Aorta (tissue), 5 donors: Measurements from ENCODE around the gene CD244. TPM values are rescaled to one million over a fixed set of nuclear protein-coding genes. Genes with fewer than 3 reads are reported as not detected.

ENCODE experiments used
- ATAC-seq: fragments of 200-7000 bp; cut with Tn5 transposase; one replicate; pipeline ENCODE4 v1.9.1; 2022; ENCODE audit warnings: moderate library complexity; ENCODE audit not compliant: low FRiP score
- DNase-seq, 2 donors: peaks; one replicate each; pipeline ENCODE4 v3.0.0-alpha.2; 2020
- H3K27ac ChIP-seq, 2 donors: one replicate each; pipeline ENCODE4 v1.5.1; 2013; ENCODE audit warnings: low read length in 2 of 2, mild to moderate bottlenecking in 2 of 2, moderate library complexity in 2 of 2, control low read depth in 1 of 2, inconsistent platforms in 1 of 2, low read depth in 1 of 2
- H3K27me3 ChIP-seq, 2 donors: one replicate each; pipeline ENCODE4 v1.6.1; 2013; ENCODE audit warnings: control low read depth in 1 of 2, low read length in 1 of 2, mild to moderate bottlenecking in 1 of 2, moderate library complexity in 1 of 2; ENCODE audit not compliant: insufficient read depth in 2 of 2, control insufficient read depth in 1 of 2
- H3K36me3 ChIP-seq, 2 donors: one replicate each; pipeline ENCODE4 v1.6.1; 2013; ENCODE audit warnings: control low read depth in 1 of 2, low read length in 1 of 2, mild to moderate bottlenecking in 1 of 2; ENCODE audit not compliant: insufficient read depth in 2 of 2, control insufficient read depth in 1 of 2
- H3K4me1 ChIP-seq, 2 donors: one replicate each; pipeline ENCODE4 v1.6.1; 2013; ENCODE audit warnings: low read length in 2 of 2, control low read depth in 1 of 2, mild to moderate bottlenecking in 1 of 2, moderate library complexity in 1 of 2; ENCODE audit not compliant: insufficient read depth in 2 of 2, control insufficient read depth in 1 of 2
- H3K4me3 ChIP-seq, 2 donors: one replicate each; pipeline ENCODE4 v1.5.1; 2013; ENCODE audit warnings: low read length in 2 of 2, control low read depth in 1 of 2, mild to moderate bottlenecking in 1 of 2
- H3K9me3 ChIP-seq: one replicate; pipeline ENCODE4 v1.6.1; 2013; ENCODE audit warnings: mild to moderate bottlenecking, low read length; ENCODE audit not compliant: control insufficient read depth
- WGBS, 2 donors: extraction: QIAGEN DNeasy Blood & Tissue Kit; methylation state at CpG; one replicate each; pipeline ENCODE4 v1.1.7; 2013; 5-methylcytosine and 5-hydroxymethylcytosine counted together
- intact Hi-C, 2 donors: fragments of 100-400 bp; cut with DNase I; formaldehyde crosslinking; loops; one replicate each; pipeline versions ENCODE4 v1.14.2 to v1.15.0; 2022
- polyA plus RNA-seq, 2 donors: library from polyadenylated mRNA; stranded (reverse); fragments of 200-250 nt; gene quantifications; one replicate each; pipeline ENCODE4 v1.2.3, GENCODE V29; 2013
- total RNA-seq, 2 donors: library from RNA; stranded (reverse); fragmentation: NEBNext Ultra II Directional; extraction: Animal tissue kit (Norgen Biotek cat#: 25700); gene quantifications; one replicate each; pipeline ENCODE4 v1.2.1, GENCODE V29; 2021
- donor health status: healthy with polysubstance abuse.
- donor health status: Bipolar disorder and iron deficiency.
- donor health status: DM: no; HTN: no; CAD: no.
- donor health status: DM: no; HTN: no; CAD: no.
- donor health status: DM: yes; HTN: yes; CAD: no.

Gene CD244
- total and polyA plus RNA-seq, 4 donors: 0.26 to 1.9 (median 0.55) TPM

DNA sequence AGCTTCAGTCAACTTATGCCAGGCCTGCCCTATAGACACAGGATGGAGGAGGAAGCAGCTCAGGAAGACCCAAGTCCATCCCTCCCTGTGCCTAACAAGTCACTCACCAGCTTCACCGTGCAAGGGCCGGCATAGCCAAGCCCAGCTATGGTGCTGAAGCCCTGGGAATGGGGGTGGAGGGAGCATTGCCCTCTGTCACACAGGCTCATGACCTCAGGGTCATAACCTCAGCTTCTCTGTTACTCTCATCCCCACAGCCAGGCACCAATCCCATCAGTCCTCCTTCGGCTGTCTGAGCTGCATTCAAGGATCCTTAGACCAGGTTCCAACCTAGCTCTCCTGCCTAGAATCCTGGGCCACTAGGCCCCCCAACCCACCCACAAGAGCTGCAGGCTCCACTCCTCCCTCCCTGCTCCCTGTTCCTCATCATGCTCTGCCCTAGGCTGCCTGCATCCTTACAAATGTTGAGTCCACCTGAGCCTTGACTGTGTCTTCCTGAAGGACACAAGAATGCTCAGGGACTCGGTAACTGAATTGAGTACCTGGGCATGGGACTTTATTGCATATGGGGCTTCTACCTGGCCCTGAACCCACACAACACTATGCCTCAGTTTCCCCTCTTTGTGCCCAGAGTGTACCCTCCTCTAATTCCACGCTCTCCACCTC, 1.7 kb downstream of the CD244 start:
- no peak overlapping the region for H3K4me3 ChIP-seq
- no peaks in the 10 kb centered on the region for H3K4me1 ChIP-seq
- H3K36me3 ChIP-seq: no peaks in the 10 kb centered on the region
- DNase-seq (no peak), ATAC-seq (no peak)
- intact Hi-C loops: no loop called here
- no peaks in the 10 kb centered on the region for H3K27me3 ChIP-seq
- WGBS, 2 donors: 81 to 91% methylated on average over 5 of the region's 5 CpGs
- no peak overlapping the region for H3K27ac ChIP-seq
- H3K9me3 ChIP-seq: no peaks in the 10 kb centered on the region

- 92 to 94% methylated on average over 5 of the region's 5 CpGs for WGBS, 2 donors
- ATAC-seq (no peak), DNase-seq (no peak)
- Histone ChIP-seq H3K27ac (no peak overlapping the region), H3K4me1 (no peaks in the 10 kb centered on the region), H3K27me3 (no peaks in the 10 kb centered on the region), H3K36me3 (no peaks in the 10 kb centered on the region), H3K9me3 (no peaks in the 10 kb centered on the region), H3K4me3 (no peak overlapping the region)
- intact Hi-C loops: no loop called here
Measured at GRCh38 chr1:160859166-160859565, 3.5 kb downstream of the CD244 start.

- Histone ChIP-seq H3K4me3 (no peak overlapping the region), H3K4me1 (no peaks in the 10 kb centered on the region), H3K9me3 (no peaks in the 10 kb centered on the region), H3K27me3 (no peaks in the 10 kb centered on the region), H3K27ac (no peak overlapping the region), H3K36me3 (no peaks in the 10 kb centered on the region)
- ATAC-seq: no peak
- intact Hi-C loops: no loop called here
- DNase-seq: no peak
- WGBS, 2 donors: 76 to 78% methylated on average over 3 of the region's 3 CpGs
Measured at GRCh38 chr1:160858507-160858906, 4.2 kb downstream of the CD244 start.

DNA sequence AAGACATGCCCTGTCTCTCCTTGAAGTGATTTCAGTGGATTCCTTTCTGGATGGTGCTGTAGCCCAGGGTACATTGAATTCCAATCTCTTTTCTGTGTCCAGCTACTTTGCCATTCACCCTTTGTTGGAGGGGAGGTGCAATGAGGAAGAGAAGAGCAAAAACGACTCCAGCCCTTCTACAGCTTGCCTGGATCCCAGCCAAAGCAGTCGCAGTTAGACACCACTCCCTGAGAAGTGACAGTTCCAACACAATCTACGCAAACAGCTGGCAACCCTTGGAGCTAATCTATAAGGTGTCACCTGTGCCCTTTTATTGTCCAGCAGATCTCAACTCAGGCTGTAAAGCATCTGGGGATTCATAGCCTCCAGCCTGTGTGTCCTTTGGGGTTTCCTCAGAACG, 4.6 kb downstream of the CD244 start:
- DNase-seq (peak in 1 of 2 donors; percentile 62), ATAC-seq (no peak)
- H3K27ac ChIP-seq: no peak overlapping the region
- no peaks in the 10 kb centered on the region for H3K9me3 ChIP-seq
- no peaks in the 10 kb centered on the region for H3K4me1 ChIP-seq
- no peak overlapping the region for H3K4me3 ChIP-seq
- intact Hi-C loops: no loop called here
- H3K27me3 ChIP-seq: no peaks in the 10 kb centered on the region
- H3K36me3 ChIP-seq: no peaks in the 10 kb centered on the region
- 65 to 69% methylated on average over 4 of the region's 4 CpGs for WGBS, 2 donors

DNA sequence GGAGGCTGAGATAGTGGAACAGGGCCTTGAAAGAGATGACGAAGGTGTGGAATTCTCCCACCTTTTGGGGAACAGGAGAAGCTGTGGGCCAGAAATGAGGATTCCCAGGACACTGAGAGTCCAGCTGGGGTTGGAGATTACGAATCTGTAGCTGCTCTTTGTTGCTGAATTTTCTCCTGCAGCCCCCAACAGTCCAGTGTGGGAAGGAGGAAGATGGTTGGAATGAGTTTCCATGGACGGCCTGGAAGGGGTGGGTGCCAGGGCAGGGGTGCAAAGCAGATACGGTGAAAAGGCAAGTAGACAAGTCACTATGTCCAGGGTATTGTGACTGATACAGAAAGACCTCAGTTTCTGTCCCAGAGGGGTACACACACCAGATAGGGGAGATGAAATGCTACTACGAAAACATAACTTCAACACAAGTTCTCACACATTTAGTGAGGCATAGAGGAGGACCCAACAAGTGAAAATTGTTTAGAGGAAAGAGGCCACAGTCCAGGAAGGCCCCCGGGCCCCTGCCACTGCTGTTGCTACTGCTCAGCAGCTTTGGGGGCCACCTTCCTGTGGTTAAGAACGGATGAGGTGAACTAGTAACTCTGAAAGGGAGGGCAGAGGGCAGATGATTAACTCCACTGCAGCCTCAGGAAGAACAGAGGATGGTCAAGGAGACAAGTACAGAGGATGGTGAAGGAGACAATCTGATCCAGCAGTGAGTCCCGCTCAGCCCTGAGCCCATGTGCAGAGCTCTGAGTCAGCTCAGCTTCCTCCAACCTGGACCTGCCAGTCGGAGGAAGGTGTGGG, 7.3 kb downstream of the CD244 start:
- WGBS, 2 donors: 77 to 85% methylated on average over 9 of the region's 9 CpGs
- intact Hi-C loops: no loop called here
- H3K27me3 ChIP-seq: no peaks in the 10 kb centered on the region
- H3K4me3 ChIP-seq: no peak overlapping the region
- ATAC-seq (no peak), DNase-seq (no peak)
- no peaks in the 10 kb centered on the region for H3K9me3 ChIP-seq
- no peak overlapping the region for H3K27ac ChIP-seq
- no peaks in the 10 kb centered on the region for H3K4me1 ChIP-seq
- H3K36me3 ChIP-seq: no peaks in the 10 kb centered on the region

- intact Hi-C loops: no loop called here
- 83 to 92% methylated on average over 2 of the region's 2 CpGs for WGBS, 2 donors
Measured at GRCh38 chr1:160853754-160854153, 8.9 kb downstream of the CD244 start.

DNA sequence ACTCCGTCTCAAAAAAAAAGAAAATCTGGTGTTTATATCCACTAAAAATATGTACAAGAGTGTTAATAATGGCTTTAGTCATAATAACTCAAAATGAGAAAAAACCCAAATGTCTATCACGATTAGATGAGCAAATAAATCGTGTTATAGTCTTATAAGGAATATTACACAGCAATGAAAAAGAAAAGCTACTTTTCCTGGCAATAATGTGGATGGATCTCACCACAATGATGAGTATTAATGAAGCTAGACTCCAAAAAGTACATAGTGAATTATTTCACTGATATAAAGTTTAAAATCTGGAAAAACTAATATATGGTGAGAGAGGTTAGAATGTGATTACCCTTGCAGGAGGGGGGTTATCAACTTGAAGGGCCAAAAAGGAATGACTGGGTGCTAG, 9.7 kb downstream of the CD244 start:
- no peak overlapping the region for H3K4me3 ChIP-seq
- no peaks in the 10 kb centered on the region for H3K27me3 ChIP-seq
- DNase-seq (no peak), ATAC-seq (no peak)
- 85 to 89% methylated on average over 3 of the region's 3 CpGs for WGBS, 2 donors
- H3K4me1 ChIP-seq: no peaks in the 10 kb centered on the region
- H3K36me3 ChIP-seq: no peaks in the 10 kb centered on the region
- no peaks in the 10 kb centered on the region for H3K9me3 ChIP-seq
- no peak overlapping the region for H3K27ac ChIP-seq
- intact Hi-C loops: no loop called here

More at GRCh38 chr1:160853754-160854153, 8.9 kb downstream of the CD244 start:
- ATAC-seq (no peak), DNase-seq (no peak)
- Histone ChIP-seq H3K27ac (no peak overlapping the region), H3K9me3 (no peaks in the 10 kb centered on the region), H3K36me3 (no peaks in the 10 kb centered on the region), H3K27me3 (no peaks in the 10 kb centered on the region), H3K4me3 (no peak overlapping the region), H3K4me1 (no peaks in the 10 kb centered on the region)

DNA sequence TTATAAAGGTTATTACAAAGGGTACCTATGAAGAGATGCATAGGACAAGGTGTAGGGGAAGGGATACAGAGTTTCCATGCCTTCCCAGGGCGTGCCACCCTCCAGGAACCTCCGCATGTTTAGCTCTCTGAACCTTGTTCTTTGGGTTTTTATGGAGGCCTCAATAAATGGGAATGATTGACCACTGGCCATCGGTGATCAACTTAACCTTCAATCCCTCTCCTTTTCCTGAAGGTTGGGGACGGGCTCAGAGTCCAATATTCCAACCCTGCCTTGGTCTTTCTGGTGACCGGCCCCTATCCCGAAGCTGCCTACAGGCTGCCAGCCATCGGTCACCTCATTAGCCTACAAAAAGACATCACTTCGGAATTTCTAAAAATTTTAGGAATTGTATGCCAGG, 11.7 kb downstream of the CD244 start:
- H3K9me3 ChIP-seq: no peaks in the 10 kb centered on the region
- no peak for DNase-seq
- H3K4me3 ChIP-seq: no peak overlapping the region
- 89 to 90% methylated on average over 8 of the region's 8 CpGs for WGBS, 2 donors
- no peak overlapping the region for H3K27ac ChIP-seq
- no peak for ATAC-seq
- intact Hi-C loops: no loop called here
- no peaks in the 10 kb centered on the region for H3K4me1 ChIP-seq
- no peaks in the 10 kb centered on the region for H3K36me3 ChIP-seq
- H3K27me3 ChIP-seq: no peaks in the 10 kb centered on the region

- H3K36me3 ChIP-seq: no peaks in the 10 kb centered on the region
- intact Hi-C loops: no loop called here
- ATAC-seq: no peak
- H3K9me3 ChIP-seq: no peaks in the 10 kb centered on the region
- H3K4me3 ChIP-seq: no peak overlapping the region
- no peak for DNase-seq
- H3K4me1 ChIP-seq: no peaks in the 10 kb centered on the region
- H3K27ac ChIP-seq: no peak overlapping the region
- H3K27me3 ChIP-seq: no peaks in the 10 kb centered on the region
- WGBS, 2 donors: 81 to 82% methylated on average over 5 of the region's 5 CpGs
Measured at GRCh38 chr1:160850541-160850940, 12.1 kb downstream of the CD244 start.
